Measurements from ENCODE around the gene FKBP1B. TPM values are rescaled to one million over a fixed set of nuclear protein-coding genes. Genes with fewer than 3 reads are reported as not detected.

FKBP1B gene
- total RNA-seq, 4 donors from 2014 or later: 5.4 to 15.3 (median 9.0) TPM

- Histone ChIP-seq H3K4me3 (no peak overlapping the region), H3K36me3 (peaks cover 4 to 69% (median 8%) of the 10 kb centered on the region in 3 donors), H3K4me1 (peaks cover 0 to 30% (median 8%) of the 10 kb centered on the region in 4 donors), H3K27me3 (no peaks in the 10 kb centered on the region), H3K9me3 (no peaks in the 10 kb centered on the region), H3K27ac (no peak overlapping the region)
- TF ChIP-seq EP300 (IDR thresholded peaks at IDR 0.05) (no peak), POLR2A (IDR thresholded peaks at IDR 0.05) (no peak), CTCF (IDR thresholded peaks at IDR 0.05) (no peak)
- no peak for DNase-seq (ENCODE audit: low spot score in 2 of 2)
- 89 to 96% methylated on average over 4 of the region's 4 CpGs for WGBS, 2 donors
These were observed 22.7 kb downstream of the FKBP1B start for GRCh38 chr2:24072259-24072658.

GRCh38 chr2:24073816-24074215 is 24.3 kb downstream of the FKBP1B start:
- Histone ChIP-seq H3K36me3 (peaks cover 0 to 58% (median 8%) of the 10 kb centered on the region in 3 donors), H3K9me3 (no peaks in the 10 kb centered on the region), H3K4me3 (no peak overlapping the region), H3K27me3 (no peaks in the 10 kb centered on the region), H3K4me1 (peaks cover 0 to 45% (median 11%) of the 10 kb centered on the region in 4 donors), H3K27ac (no peak overlapping the region)
- TF ChIP-seq EP300 (IDR thresholded peaks at IDR 0.05) (no peak), POLR2A (IDR thresholded peaks at IDR 0.05) (no peak), CTCF (IDR thresholded peaks at IDR 0.05) (no peak)
- no peak for DNase-seq (ENCODE audit: low spot score in 2 of 2)
- WGBS, 2 donors: 91 to 92% methylated on average over 6 of the region's 6 CpGs

- TF ChIP-seq CTCF (IDR thresholded peaks at IDR 0.05): no peak
- peaks cover 0 to 45% (median 11%) of the 10 kb centered on the region in 4 donors for H3K4me1 ChIP-seq
- peak overlapping the region; percentile 43 to 84 (median 76) for H3K4me3 ChIP-seq
- no peaks in the 10 kb centered on the region for H3K27me3 ChIP-seq
- DNase-seq (ENCODE audit: low spot score in 2 of 2): no peak
- H3K9me3 ChIP-seq: no peaks in the 10 kb centered on the region
- H3K27ac ChIP-seq: peak overlapping the region in 3 of 4 donors; percentile 95 to 97 (median 95)
- peaks cover 0 to 60% (median 7%) of the 10 kb centered on the region in 3 donors for H3K36me3 ChIP-seq
- WGBS, 2 donors: 64 to 66% methylated on average over 5 of the region's 5 CpGs
These were observed 25.7 kb downstream of the FKBP1B start for GRCh38 chr2:24075259-24075658.

GRCh38 chr2:24075915-24076848 is 26.6 kb downstream of the FKBP1B start, which contains the start of gene SF3B6:
Gene SF3B6 (minus strand): TSS chr2:24076326. CDS start chr2:24076229, 97 bp downstream.
- DNase-seq (ENCODE audit: low spot score in 2 of 2): peak; percentile 93 to 96
- Histone ChIP-seq H3K4me1 (peaks cover 0 to 45% (median 11%) of the 10 kb centered on the region in 4 donors), H3K27me3 (no peaks in the 10 kb centered on the region), H3K27ac (peak within 1 kb of the TSS; percentile 93 to 97 (median 95)), H3K9me3 (no peaks in the 10 kb centered on the region), H3K4me3 (peak within 1 kb of the TSS; percentile 69 to 84 (median 76)), H3K36me3 (peaks cover 0 to 61% (median 0%) of the 10 kb centered on the region in 3 donors)
- WGBS, 2 donors: 0 to 1% methylated on average over 57 to 64 of the region's 64 CpGs
- peak; percentile 54 to 78 for TF ChIP-seq POLR2A (IDR thresholded peaks at IDR 0.05)
- TF ChIP-seq EP300 (IDR thresholded peaks at IDR 0.05): peak; percentile 94 to 97
- peak in 2 of 5 experiments; percentile 39 to 43 for TF ChIP-seq CTCF (IDR thresholded peaks at IDR 0.05)
